C4-2B (cell line): ENCODE data around the gene UBE2QL1.

Source experiments
- ZFX ChIP-seq: fragments of 450-650 bp; IDR thresholded peaks from 2 replicates; pipeline ENCODE4 v1.6.1; 2017
- TF ChIP-seq, protein P1 (sequence below): fragments of 450-650 bp; conservative IDR thresholded peaks from 2 replicates; pipeline ENCODE4 v1.5.1; 2017; ENCODE audit warnings: mild to moderate bottlenecking

DNA sequence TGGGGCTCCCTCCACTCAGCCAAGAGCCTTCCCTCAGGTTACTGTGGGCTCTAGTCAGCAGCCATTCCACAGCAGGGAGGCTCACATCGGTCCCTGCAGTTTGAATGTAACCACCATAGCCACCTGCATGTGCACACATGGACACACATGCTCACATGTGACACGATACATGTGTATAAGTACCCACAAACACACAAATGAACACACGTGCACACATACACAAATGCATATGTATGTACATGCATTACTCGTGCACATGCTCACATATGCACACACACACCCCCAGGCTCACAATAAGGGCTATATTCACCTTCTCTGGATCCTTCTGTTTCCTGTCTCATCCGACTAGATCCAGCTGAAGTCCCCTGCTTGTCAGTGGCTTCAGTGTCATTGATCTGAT, 36.2 kb downstream of the UBE2QL1 start:
- TF ChIP-seq, protein P1, sequence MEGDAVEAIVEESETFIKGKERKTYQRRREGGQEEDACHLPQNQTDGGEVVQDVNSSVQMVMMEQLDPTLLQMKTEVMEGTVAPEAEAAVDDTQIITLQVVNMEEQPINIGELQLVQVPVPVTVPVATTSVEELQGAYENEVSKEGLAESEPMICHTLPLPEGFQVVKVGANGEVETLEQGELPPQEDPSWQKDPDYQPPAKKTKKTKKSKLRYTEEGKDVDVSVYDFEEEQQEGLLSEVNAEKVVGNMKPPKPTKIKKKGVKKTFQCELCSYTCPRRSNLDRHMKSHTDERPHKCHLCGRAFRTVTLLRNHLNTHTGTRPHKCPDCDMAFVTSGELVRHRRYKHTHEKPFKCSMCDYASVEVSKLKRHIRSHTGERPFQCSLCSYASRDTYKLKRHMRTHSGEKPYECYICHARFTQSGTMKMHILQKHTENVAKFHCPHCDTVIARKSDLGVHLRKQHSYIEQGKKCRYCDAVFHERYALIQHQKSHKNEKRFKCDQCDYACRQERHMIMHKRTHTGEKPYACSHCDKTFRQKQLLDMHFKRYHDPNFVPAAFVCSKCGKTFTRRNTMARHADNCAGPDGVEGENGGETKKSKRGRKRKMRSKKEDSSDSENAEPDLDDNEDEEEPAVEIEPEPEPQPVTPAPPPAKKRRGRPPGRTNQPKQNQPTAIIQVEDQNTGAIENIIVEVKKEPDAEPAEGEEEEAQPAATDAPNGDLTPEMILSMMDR: no peak
- TF ChIP-seq ZFX: no peak
